HG03565 (cell line): Measurements from ENCODE around the gene GLRA3.
"Not testable (repeated sequence)": the region's sequence is repeated elsewhere in the genome, so short reads cannot be mapped to it uniquely, and the experiment has no call there.

Experiments used
- ATAC-seq: cut with Tn5 transposase; IDR thresholded peaks from one replicate; pipeline ENCODE4 v1.9.1; 2021; ENCODE audit warnings: mild to moderate bottlenecking, moderate library complexity; ENCODE audit not compliant: unreplicated experiment

GLRA3 gene

DNA sequence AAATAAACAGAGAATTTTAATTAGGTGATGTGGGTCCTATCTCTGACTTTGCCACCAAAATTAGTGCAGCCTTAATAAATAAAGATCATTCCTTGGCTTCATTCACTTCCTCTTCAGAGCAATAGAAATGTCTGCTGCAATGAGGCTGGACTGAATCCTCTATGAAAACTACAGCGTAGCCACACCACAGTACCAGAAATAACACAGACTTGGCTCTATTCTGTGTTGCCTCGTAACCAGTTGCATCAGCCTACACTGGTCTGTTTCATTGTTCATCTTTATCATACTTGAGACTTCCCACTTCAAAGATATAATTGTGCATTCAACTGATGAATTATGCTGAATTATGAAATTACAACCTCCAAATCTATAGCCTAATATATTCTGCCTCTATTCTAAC, 15.8 kb downstream of the GLRA3 start:
- no peak for ATAC-seq

DNA sequence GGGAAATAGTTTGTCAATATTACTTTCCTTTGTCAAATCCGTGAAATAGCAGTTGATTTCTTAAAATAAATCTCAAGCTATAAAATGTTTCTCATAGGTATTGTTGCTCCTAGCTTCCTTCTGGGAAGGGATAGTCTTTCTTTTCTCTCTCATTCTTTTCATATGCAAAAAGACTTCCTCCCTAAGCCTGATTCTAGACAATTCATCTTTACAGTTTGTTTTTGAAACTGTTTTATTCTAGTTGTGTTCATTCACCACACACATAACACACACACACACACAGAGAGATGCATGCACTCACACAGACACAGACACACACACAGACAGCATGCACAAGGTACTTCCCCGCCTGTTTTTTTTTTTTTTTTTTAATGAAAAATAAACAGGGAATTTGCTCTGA, 18.2 kb downstream of the GLRA3 start:
- ATAC-seq, result no peak

DNA sequence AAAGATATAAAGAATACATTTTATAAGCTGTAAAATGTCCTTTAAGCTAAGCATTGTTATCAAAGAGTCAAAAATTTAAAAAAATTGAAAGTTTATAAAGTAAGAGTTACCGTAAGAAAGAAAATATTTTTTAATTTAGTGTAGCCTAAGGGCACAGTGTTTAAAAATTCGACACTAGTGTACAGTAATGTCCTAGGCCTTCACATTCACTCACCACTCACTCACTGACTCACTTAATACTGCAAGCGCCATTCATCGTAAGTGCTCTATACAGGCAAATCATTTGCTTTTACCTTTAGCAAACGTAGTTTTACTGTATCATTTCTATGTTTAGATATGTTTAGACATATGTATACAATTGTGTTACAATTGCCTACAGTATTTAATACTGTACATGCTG, 20.2 kb downstream of the GLRA3 start:
- no peak for ATAC-seq

DNA sequence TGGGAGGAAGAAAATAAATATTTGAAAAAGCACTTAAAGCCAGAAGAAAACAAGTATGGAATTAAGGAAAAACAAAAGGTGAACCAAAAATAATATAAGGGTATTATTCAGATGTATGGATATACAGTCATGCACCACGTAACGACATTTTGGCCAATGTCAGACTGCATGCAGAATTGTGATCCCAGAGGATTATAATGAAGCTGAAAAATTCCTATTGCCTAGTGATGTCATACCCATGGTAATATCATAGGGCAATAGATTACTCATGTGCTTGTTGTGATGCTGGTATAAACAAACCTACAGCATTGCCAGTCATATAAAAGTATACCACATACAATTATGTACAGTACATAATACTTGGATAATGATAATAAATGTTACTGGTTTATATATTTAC, 20.9 kb downstream of the GLRA3 start:
- no peak for ATAC-seq

DNA sequence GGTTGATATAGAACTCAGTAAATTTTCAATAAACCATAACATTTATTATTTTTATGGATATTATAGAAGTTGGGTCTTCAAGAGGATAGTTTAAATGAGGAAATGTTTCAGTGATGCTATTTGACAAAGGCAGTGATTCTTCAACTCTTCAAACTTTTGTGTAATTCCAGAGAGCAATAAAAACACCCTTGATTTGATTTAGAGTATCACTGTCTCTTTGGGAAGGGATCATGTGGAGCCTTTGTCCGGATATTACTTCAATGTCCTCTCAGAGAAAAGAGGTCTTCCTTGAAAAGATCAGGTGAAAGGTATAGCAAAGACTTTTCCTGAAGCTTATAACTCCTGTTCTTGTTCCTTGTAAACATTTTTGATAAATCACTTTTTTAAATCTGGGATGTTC, 23.3 kb downstream of the GLRA3 start:
- ATAC-seq, result no peak

DNA sequence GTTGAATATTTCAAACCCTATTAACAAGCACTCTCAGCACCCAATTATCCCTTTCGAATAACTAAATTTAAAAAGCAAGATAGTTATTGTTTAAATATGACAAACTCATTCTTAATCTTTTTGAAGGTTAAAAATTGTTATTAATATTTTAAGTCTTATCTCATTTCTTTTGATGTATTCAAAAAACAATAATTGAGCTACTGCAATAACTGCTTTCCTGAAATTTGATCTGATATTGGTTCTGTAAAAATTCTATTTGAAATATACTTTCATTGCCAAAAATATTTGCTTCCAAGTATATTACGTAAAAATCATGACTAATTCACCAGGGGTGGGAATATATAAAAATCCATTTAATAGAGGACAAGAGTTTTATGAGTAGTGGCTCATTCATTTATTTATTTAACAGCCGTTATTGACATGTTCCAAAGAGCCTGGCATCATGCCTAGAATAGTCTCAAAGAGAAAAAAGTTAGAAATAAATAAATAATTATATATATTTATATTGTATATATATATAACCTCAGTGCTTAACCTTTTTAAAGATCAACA, 34.4 kb downstream of the GLRA3 start:
- ATAC-seq, result no peak

DNA sequence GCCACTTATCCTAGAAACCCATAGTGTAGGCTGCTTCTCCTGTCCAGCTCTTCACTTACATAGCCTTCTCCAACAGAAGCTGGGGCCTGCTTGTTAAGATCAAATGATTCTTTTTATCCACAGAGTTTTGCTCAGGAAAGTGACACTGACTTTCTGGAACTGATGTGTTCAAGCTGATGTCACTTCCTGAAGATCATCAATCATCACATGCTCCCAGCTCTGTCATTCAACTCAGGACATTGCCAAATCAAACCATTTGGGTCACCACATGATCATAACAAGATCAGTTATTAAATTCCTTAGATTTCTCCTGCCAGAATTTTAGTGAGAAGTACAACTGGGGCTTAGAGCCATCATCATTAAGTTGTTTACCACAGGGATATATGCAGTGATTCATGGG, 39.4 kb downstream of the GLRA3 start:
- no peak for ATAC-seq

DNA sequence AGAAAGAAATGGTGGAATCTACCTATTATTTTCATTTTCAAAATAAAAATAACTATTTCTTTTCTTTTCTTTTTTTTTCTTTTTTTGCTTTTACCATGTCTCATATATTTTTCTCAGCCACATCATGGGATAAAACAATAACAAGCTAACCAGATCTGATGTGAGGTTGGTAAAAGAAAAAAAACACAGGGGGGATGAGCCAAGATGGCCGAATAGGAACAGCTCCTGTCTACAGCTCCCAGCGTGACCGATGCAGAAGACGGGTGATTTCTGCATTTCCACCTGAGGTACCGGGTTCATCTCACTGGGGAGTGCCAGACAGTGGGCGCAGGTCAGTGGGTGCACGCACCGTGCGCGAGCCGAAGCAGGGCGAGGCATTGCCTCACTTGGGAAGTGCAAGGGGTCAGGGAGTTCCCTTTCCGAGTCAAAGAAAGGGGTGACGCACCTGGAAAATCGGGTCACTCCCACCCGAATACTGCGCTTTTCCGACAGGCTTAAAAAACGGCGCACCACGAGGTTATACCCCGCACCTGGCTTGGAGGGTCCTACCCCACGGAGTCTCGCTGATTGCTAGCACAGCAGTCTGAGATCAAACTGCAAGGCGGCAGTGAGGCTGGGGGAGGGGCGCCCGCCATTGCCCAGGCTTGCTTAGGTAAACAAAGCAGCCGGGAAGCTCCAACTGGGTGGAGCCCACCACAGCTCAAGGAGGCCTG, 50.6 kb downstream of the GLRA3 start:
- not testable (repeated sequence) for ATAC-seq

DNA sequence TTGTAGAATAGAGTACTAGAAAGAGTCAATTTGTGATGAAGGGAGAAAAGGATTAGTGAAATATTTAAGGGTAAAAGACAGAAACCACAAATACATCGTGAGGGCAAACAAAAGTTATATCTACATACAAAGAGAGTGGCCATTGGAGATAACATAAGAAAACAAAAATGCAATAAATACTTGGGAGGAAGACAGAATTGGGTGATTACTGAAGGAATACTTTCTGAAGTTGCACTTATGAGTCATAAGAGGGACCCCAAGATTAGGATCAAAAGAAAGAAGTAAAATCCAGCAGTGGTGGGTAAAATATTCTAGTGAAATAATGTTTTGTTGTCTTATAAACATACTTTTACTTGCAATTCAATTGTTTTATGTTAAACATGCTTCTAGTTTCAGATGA, 53.7 kb downstream of the GLRA3 start:
- no peak for ATAC-seq

DNA sequence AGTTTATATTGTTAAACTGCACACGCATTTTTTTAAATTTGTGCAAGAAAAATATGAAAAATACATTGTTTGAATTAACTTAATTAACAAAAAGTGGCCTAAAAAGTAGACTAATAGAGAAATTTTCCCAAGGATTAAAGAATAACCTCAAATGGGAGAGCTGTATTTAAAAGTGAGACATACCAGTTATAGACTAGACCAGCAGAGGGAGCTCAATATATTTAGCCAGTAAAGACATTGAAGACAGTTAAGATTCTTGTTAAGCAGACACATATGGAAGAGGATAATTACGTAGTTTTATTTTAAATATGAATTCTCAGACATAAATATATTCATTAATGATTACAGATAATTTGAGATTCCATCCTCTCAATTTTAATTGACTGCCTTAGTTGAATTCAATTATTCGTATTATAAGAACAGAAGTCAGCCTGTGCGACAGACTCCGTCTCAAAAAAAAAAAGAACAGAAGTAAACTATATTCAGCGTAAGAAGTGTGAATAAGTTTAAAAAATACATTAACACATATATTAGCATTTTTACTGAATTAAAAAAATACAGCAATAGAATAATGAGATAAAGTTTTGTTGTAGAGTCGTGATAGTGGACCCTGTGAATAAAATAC, 64.8 kb downstream of the GLRA3 start:
- ATAC-seq, result peak; percentile 64

DNA sequence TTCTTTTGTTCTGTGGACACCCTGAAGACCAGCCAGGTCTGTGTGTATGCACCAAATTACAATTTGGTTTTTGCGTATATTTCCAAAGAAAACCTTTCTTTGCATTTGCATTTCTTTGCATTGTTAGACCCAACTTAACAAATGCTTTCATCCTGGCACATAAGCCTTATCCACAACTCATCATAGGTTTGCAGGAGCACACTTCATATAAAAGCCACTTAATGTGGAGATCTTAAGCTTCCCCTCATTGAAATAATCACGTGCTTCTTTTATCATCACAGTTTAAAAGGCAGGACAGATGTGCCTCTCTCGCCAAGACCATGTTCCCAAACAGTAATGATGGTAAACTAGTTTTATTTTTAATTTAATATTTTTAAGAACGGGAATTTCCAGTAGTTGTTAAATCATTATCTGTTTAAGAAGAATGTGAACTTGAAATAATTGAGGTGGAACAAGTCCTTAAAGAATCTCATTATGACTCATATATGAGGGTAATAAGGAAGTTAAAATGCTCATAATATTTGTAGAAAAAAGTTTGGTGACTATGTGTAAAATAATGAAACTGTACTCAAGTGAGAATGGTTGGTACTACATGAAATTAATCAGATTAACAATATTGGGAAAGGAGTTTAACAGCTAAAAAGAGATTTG, 65.5 kb downstream of the GLRA3 start:
- peak; percentile 74 for ATAC-seq

DNA sequence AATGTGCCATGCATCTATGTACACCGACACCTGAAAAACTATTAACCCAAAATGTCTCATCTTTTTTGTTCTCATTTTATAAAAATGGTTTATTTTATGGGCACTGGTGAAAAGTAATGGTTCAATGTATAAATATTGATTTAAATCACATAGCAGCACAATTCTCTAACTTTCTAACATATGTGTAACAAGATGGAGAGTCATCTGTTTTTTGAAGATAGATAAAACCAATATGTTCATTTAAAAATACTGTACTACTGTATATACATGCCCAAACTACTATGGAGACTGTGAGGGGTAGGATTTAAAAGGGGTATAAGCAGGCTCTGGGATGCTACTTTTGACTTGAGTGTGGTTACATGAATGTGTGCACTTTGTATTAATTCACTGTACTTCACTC, 67.6 kb downstream of the GLRA3 start:
- ATAC-seq, result no peak

DNA sequence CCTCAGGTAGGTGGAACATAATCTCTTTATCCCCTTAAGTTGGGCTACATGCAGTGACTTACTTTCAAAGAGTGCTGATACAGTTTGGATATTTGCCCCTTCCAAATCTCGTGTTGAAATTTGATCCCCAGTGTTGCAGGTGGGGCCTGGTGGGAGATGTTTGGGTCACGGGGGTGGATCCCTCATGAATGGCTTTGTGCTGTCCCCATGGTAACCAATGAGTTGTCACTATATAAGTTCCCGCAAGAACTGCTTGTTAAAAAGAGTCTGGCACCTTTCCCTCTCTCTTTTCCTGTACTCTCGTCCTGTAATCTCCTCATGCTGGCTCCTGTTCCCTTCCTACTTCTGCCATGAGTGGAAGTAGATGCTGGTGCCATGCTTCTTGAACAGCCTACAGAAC, 71.3 kb downstream of the GLRA3 start:
- no peak for ATAC-seq

DNA sequence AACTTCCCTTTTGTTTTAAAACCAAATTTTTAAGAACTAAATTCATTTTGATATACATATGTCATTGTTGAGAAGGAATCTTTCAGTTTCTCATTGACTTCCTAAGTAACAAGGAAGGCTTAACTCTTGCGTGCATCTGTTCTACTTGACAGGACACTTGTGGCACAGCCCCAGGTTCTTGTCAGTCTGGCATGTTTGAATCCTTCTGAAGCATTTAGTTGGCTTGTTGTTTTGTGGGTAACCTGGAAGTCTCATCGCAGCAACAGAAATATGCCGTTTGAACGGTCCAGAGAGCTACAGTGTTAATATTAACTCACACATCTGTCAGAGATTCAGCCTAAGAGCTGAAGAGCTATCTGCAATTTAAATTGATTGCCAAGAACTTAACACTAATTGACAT, 76.0 kb downstream of the GLRA3 start:
- no peak for ATAC-seq

DNA sequence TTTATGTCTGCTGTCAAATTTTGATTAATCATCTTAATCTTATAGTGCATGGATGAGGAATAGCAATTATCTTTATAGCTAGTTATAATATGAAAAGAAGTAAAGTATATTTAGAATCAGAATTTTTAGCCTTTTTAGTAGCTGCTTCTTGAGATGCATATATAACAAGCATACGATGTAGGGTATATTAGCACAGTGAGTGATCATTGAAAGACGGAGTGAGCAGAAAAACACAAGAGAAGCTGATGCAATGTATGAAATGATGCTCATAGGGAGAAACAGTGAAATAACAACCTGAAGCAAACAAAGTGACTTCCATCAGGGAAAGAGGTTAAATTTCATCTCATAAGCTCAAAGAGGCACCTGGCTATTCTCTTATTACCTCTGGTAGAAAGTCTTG, 77.0 kb downstream of the GLRA3 start:
- ATAC-seq, result no peak

DNA sequence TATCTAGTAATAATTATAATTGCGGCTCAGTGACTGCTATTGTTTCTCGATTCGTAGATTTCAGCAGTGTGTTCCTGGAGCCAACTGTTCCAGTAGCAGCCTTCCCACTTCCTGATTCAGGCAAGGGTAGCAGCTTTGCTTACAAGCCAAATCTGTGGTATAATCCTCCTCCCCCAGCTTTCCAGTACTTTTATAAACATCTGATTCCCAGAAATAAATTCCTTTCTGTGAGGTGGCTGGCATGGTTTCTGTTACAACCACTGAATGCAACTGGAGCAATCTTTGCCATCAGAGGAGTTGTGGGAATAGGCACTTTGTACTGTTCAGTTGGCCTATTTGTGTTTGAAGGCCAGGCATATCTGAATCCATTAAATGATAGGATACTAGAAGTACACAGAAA, 80.0 kb downstream of the GLRA3 start:
- no peak for ATAC-seq

DNA sequence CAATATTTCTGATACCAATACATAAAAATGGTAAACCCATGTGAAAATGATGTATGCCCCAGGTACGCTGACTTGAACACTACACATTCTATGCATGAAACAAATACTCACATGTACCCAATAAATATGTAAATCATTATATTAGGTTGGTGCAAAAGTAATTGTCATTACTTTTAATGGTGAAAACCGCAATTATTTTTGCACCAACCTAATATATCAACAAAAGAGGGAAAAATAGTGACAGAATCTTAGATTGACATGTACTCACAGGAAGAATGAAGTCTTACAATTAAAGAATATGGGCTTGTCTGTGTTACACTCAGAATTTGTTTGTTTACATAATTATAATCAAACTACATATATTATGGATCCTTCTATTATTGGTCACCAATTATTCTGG, 82.3 kb downstream of the GLRA3 start:
- no peak for ATAC-seq

DNA sequence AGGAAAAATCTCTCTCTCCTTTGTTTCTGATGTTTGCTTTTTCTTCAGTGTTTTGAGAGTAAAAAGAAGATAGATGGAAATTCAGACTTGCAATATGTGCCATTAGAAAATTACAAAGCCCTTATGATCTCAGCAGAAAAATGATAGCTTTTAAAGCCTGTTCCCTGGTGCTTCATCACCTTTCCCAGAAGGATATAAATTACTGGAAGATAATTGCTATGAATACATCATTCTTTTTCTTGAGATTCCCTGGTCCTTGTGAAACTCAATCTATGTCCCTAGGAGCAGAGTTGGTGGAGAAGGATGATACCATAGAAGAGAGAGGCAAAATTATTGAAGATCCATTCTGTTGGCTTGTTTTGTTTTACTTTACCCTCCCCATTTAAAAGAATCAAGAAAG, 86.5 kb downstream of the GLRA3 start:
- ATAC-seq, result no peak

DNA sequence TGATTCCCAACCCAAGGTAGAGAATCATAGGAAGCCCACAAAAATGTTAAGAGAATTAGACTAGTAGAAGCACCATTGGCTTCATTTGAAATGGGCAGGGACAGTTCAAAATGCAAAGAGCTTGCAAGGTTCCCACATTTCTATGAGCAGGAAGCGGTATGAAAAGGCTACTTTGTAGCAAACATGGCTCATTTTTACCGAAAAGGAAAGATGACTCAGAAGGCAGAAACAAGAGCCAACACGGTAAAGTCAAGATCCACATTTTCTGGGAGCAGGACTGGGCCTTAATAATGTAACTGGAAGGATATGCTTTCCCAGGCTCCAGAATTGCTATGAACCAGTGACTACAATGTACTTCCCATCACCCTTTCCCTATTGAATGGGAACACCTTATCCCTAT, 89.5 kb downstream of the GLRA3 start:
- ATAC-seq, result no peak

DNA sequence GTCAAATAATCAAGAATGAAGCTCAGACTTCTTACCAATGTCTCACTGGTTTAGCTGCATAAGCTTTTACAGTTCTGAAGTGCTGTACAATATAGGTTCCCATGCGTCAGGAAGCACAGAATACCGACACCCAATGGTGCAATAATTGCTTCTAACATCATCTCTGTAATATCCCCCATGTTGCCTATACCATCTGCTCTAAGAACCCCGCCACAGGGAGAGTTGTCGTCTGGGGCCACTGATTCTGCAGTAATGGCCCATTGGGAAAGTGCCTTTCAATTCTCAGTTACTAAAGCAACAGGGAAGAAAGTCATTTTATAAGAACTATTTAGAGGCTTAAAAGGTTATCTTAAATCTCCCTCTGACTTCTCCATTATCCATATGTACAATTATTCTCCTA, 94.9 kb downstream of the GLRA3 start:
- ATAC-seq, result no peak

DNA sequence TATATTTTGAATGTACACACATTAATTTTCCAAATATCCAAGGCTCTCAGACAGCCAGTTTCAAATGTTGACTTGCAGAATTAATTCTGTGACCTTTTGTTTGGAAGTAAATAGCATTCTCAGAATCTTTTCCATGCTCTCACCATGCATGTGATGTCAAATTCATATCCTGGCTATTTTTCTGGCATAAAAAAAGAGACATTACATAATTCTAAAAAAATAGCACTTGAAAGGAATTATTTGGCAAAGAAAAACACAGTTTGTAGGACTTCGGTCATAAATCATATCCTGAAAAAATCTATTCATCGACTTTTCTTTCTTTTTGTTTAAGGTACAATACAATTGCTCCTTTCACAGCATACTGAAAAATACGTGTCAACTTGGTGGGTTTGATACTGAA, 111.2 kb downstream of the GLRA3 start:
- ATAC-seq, result no peak
